Lower lobe of right lung (tissue), 2 donors: ENCODE results near the gene ITGA3. TPM values are rescaled to one million over a fixed set of nuclear protein-coding genes. Genes with fewer than 3 reads are reported as not detected.

Experiments
- ATAC-seq, 2 donors: fragments of 200-7000 bp; cut with Tn5 transposase; one replicate each; pipeline ENCODE4 v1.9.1; 2020 to 2022; ENCODE audit warnings: mild to moderate bottlenecking in 2 of 2, moderate library complexity in 2 of 2
- DNase-seq: peaks from one replicate; pipeline ENCODE4 v3.0.0-alpha.2; 2020
- H3K27ac ChIP-seq: fragments of 200-600 bp; one replicate; pipeline ENCODE4 v1.8.0; 2022
- H3K27me3 ChIP-seq: fragments of 200-600 bp; one replicate; pipeline ENCODE4 v1.8.0; 2022; ENCODE audit warnings: low read depth
- H3K36me3 ChIP-seq: fragments of 200-600 bp; one replicate; pipeline ENCODE4 v1.8.0; 2022; ENCODE audit warnings: mild to moderate bottlenecking
- H3K4me1 ChIP-seq: fragments of 200-600 bp; one replicate; pipeline ENCODE4 v1.8.0; 2022
- H3K4me3 ChIP-seq: fragments of 200-600 bp; one replicate; pipeline ENCODE4 v1.8.0; 2022; ENCODE audit warnings: mild to moderate bottlenecking
- H3K9me3 ChIP-seq: fragments of 200-600 bp; one replicate; pipeline ENCODE4 v1.8.0; 2022
- intact Hi-C: fragments of 100-400 bp; cut with DNase I; formaldehyde crosslinking; loops from one replicate; pipeline ENCODE4 v1.11.0; 2022
- total RNA-seq: library from RNA; stranded (reverse); fragmentation: NEBNext Ultra II Directional; extraction: Animal tissue kit (Norgen Biotek cat#: 25700); gene quantifications from one replicate; pipeline ENCODE4 v1.2.1, GENCODE V29; 2021
- TF ChIP-seq, protein P1 (sequence below): fragments of 200-600 bp; IDR thresholded peaks from one replicate; pipeline ENCODE4 v1.8.0; 2022; ENCODE audit warnings: antibody characterized with exemption, mild to moderate bottlenecking
- donor health status: DM: no; HTN: yes; CAD: no; lungs with severe emphysema.

The ITGA3 gene
- total RNA-seq, 1 donor from 2014 or later, result 162 TPM

DNA sequence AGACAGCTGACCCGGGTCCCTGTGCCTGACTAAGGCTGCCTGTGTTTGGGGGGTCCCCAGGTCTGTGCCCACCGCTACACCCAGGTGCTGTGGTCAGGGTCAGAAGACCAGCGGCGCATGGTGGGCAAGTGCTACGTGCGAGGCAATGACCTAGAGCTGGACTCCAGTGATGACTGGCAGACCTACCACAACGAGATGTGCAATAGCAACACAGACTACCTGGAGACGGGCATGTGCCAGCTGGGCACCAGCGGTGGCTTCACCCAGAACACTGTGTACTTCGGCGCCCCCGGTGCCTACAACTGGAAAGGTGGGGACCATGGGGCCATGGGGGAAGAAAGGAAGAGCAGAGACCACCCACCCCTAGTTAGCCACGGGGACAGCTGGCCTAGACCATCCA lies 12.1 kb downstream of the ITGA3 start:
- DNase-seq (no peak), ATAC-seq (no peak)
- Histone ChIP-seq H3K4me3 (no peak overlapping the region), H3K27me3 (no peaks in the 10 kb centered on the region), H3K36me3 (peaks cover 70% of the 10 kb centered on the region), H3K9me3 (no peaks in the 10 kb centered on the region), H3K27ac (no peak overlapping the region), H3K4me1 (peaks cover 24% of the 10 kb centered on the region)
- intact Hi-C loops, result no loop called here
- TF ChIP-seq, protein P1, sequence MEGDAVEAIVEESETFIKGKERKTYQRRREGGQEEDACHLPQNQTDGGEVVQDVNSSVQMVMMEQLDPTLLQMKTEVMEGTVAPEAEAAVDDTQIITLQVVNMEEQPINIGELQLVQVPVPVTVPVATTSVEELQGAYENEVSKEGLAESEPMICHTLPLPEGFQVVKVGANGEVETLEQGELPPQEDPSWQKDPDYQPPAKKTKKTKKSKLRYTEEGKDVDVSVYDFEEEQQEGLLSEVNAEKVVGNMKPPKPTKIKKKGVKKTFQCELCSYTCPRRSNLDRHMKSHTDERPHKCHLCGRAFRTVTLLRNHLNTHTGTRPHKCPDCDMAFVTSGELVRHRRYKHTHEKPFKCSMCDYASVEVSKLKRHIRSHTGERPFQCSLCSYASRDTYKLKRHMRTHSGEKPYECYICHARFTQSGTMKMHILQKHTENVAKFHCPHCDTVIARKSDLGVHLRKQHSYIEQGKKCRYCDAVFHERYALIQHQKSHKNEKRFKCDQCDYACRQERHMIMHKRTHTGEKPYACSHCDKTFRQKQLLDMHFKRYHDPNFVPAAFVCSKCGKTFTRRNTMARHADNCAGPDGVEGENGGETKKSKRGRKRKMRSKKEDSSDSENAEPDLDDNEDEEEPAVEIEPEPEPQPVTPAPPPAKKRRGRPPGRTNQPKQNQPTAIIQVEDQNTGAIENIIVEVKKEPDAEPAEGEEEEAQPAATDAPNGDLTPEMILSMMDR, result no peak

DNA sequence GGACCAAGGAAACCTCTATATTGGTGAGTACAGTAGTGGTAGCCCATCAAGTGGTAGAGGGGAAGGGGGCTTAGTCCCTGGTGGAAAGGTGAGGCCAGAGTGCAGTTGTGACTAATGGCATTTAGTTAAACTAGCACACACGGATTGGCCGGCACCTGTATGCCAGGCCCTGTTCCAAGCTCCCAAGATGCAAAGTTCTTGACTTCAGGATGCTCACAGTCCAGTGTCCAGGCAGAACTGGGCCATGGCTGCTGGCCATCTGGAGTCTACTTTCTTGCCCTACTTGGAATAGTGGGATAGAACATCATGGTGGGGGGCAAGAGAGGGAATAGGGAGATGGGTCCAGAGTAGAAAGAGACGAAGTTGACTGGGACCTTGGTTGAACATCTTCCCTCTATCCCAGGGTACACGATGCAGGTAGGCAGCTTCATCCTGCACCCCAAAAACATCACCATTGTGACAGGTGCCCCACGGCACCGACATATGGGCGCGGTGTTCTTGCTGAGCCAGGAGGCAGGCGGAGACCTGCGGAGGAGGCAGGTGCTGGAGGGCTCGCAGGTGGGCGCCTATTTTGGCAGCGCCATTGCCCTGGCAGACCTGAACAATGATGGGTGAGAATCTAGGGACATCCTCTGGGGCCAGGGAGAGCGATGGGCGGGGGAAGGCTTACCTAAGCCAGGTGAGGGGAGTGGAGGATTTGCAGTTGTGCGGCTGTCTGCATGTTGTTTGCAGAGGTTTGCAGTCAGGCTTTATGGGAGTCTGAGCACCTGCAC lies 15.2 kb downstream of the ITGA3 start:
- TF ChIP-seq, protein P1, result no peak
- Histone ChIP-seq H3K27ac (no peak overlapping the region), H3K27me3 (no peaks in the 10 kb centered on the region), H3K36me3 (peaks cover 94% of the 10 kb centered on the region), H3K9me3 (no peaks in the 10 kb centered on the region), H3K4me3 (no peak overlapping the region), H3K4me1 (no peaks in the 10 kb centered on the region)
- intact Hi-C loops, result no loop called here
- DNase-seq, result no peak
- no peak for ATAC-seq

DNA sequence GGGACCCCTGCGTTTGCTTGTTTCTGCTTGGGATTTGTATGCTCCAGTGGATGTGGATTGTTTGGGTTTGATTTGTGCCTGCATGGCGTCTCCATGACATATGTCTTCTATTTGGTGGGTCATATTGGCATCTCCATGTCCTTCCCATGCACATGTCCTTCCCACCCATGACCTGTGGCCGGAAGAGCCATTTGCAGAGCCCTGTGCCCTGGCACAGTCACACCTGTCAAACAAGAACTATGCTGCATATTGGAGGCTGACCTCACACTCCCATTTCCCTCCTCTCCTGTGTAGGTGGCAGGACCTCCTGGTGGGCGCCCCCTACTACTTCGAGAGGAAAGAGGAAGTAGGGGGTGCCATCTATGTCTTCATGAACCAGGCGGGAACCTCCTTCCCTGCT lies 15.8 kb downstream of the ITGA3 start:
- intact Hi-C loops, result no loop called here
- no peaks in the 10 kb centered on the region for H3K4me1 ChIP-seq
- H3K4me3 ChIP-seq, result no peak overlapping the region
- no peak overlapping the region for H3K27ac ChIP-seq
- H3K27me3 ChIP-seq, result no peaks in the 10 kb centered on the region
- DNase-seq (no peak), ATAC-seq (no peak)
- H3K36me3 ChIP-seq, result peaks cover 97% of the 10 kb centered on the region
- no peaks in the 10 kb centered on the region for H3K9me3 ChIP-seq
- TF ChIP-seq, protein P1, result no peak

DNA sequence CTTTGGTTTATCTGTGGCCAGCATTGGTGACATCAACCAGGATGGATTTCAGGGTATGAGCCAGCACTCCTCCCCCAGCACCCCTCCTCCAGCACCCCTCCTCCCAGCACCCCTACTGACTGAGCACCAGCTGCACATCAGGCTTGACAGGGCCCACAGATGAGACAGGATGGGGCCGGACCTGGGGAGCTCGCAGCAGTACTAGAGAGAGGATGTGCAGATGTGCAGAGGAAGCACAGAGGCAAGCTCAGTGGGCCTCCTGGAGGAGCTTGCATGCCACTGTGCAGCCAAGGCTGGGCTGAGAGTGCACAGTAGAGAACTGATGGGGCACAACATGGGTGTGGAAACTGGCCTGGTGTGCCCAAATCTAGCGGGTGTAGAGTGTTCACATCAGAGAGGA lies 16.2 kb downstream of the ITGA3 start:
- no peak for DNase-seq
- no peak overlapping the region for H3K27ac ChIP-seq
- TF ChIP-seq, protein P1, result no peak
- H3K4me3 ChIP-seq, result no peak overlapping the region
- ATAC-seq, result no peak
- peaks cover 98% of the 10 kb centered on the region for H3K36me3 ChIP-seq
- H3K27me3 ChIP-seq, result no peaks in the 10 kb centered on the region
- H3K4me1 ChIP-seq, result no peaks in the 10 kb centered on the region
- intact Hi-C loops, result no loop called here
- H3K9me3 ChIP-seq, result no peaks in the 10 kb centered on the region

DNA sequence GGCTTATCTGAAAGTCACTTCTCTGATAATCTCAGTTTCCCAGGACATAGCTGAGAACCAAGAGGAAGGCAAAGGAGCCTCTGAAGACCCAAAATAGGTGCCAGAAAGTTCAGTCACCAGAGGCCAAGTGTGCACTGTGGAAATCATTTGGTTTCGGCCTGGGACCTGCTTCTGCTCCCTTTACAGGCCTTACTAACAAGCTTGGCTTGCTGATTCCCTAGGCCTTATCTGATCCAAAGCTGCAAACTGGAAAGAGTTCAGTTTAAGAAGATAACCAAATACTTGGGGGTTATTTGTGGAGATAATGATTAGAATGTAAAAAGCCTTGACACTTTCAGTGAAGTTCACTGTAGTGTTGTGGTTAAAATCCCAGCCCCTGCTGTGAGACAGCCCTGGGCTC lies 17.0 kb downstream of the ITGA3 start:
- intact Hi-C loops, result no loop called here
- DNase-seq (no peak), ATAC-seq (no peak)
- Histone ChIP-seq H3K4me3 (no peak overlapping the region), H3K36me3 (peaks cover 98% of the 10 kb centered on the region), H3K27ac (no peak overlapping the region), H3K4me1 (no peaks in the 10 kb centered on the region), H3K9me3 (no peaks in the 10 kb centered on the region), H3K27me3 (no peaks in the 10 kb centered on the region)
- TF ChIP-seq, protein P1, result no peak
